HG02981 (cell line): ENCODE results near the gene PTBP3.
A peak's percentile ranks its signal among the peaks of the same experiment; 100 is the strongest.

Experiments used
- ATAC-seq: cut with Tn5 transposase; IDR thresholded peaks from one replicate; pipeline ENCODE4 v1.9.1; 2021; ENCODE audit warnings: mild to moderate bottlenecking, moderate library complexity; ENCODE audit not compliant: unreplicated experiment

PTBP3 gene

DNA sequence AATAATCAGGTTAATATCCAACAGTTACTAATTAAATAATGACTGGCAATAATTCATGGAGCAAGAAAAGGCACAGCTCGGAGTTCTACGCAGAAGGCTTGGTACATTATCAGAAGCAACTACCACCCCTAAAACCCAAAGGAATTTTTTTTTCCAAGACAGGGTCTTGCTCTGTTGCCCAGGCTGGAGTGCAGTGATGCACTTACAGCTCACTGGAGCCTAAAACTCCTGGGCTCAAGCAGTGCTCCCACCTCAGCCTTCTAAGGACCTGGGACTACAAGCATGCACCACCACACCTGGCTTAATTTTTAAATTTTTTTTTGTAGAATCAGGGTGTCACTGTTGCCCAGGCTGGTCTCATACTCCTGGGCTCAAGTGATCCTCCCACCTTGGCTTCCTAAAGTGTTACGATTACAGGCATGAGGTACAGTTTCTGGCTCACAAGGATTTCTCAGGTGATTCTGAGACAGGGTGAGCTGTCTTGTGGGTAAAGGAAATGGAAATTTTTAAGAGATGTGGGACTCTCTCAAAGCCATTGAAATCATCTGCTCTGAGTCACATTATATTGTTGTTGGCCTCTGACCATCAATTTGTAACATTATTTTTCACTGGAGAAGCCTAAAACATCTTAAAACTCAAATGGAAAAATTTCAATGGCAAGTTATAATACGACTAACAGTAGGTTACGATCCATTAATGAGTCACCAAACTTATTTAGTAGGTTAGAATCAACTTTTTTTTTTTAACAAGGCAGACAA is 26.8 kb upstream of the PTBP3 start:
- ATAC-seq, result no peak

DNA sequence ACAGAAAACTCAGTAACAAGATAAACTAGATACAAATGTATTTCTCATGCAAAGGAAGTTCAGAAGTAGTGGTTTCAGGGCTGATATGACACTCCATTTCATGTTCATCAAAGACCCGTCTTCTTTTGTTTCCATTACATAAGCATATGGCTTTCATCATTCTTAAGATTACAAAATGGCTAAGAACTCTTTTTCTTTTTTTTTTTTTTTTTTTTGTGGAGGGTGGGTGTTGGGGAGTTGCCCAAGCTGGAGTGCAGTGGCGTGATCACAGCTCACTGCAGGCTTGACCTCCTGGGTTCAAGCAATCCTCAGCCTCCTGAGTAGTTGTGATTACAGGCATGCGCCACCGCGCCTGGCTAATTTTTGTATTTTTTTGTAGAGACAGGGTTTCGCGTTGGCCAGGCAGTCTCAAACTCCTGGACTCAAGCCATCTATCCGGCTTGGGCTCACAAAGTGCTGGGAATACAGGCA is 22.0 kb upstream of the PTBP3 start:
- ATAC-seq, result no peak

DNA sequence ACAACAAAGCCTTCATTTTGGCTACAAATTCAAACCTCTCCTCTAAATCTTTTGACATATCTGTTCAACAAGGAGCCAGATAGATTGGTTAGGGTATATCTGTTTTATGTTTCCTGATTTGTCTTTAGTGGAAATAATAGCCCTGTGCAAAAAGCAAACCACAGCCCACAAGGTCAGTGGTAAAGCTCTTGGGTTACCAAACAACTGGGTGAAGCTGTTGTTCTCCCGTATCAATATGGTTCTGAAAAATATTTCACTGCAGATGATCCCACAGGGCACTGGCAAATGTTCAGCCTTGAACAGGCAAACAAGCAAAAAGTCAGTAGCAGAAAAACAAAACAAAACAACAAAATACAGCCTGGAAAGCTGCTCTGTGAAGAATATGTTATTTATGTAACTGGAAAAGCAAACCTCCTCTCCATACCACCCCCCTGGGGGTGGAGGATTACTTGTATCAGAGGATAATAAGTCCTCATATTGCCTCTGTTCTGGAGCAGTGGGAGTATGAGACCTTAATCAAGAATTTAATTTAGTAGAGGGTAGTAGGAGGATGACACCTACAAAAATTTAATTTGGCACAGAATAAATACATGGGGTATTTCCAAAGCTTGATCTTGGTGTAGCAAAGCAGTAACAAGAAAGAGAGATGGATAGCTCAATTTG is 20.8 kb upstream of the PTBP3 start:
- no peak for ATAC-seq

DNA sequence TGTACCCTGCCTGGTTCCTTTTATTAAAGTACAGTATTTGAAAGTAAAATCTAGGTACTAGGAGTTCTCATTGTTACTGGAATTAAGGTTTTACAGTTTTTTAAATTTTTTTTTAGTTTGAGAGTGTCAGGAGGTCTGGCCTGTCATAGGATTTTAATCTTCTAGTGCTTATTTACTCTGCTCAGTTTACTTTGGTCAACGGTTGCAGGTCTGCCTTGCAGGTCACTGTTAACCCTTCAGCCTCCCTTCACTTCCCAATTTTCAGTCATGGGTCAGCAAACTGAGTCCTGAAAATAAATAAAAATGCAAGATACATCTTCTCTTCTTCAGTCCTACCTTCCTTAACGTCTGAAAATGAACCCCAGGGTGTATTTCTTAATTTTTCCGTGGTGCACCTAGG is 18.8 kb upstream of the PTBP3 start:
- ATAC-seq, result no peak

DNA sequence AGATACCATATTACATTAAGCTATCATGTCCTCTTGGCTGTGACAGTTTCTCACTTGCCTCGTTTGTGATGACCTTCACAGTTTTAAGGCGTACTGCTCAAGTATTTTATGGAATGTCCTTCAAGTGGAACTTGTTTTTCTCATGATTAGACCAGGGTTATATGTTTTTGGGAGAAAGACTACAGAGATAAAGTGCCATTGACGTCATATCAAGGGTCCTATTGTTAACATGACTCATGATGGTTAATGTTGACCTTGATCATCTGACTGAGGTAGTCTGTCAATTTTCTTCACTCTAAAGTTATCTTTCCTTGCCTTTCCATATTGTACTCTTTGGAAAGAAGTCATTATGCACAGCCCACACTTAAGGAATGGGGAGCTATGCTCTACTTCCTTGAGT is 17.8 kb upstream of the PTBP3 start:
- no peak for ATAC-seq

DNA sequence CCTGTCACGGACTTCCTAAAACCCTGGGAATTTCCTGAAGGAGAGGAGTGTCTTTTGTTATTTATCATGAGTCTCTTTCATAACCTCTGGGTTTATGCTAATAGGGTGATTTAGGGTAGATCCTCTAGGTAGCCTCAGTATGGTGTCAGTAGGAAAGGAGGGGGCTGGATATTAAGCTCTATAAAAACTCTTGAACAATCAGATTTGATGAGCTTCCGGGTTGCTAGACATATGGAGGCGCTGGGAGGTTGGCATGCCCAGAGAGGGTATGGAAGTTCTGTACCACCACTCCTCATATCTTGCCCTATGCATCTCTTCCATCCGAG is 15.6 kb upstream of the PTBP3 start:
- ATAC-seq, result no peak

DNA sequence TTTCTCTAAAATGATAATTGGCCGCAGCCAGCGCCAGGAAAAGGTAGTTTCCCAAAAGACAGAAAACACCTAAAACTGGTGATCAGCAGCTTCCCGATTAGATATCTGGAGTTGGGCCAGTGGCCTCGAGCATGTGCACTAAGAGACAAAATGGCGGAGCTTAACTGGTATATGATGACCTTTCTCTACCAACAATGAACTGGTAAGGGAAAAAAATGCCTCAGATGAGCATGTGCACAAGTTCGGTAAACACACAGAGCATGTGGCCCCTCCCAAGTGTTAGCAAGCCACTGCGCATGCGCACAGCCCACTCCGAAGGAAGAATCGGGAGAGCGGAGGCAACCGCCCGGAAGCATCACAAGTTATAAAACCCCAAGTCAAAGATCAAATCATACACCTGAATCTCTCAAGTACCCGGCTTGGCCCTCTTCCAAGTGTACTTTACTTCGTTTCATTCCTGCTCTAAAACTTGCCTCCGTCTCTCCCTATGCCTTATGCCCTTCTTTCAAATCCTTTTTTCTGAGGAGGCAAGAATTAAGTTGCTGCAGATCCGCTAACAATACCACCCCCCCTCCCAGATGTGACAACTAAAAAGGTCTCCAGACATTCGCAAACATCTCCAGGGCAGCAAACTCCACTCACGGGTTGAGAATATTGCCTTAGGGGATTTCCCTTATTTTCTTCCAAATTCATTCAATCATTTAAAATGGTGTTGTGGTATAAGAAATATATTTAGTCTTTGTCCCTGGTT is 15.0 kb upstream of the PTBP3 start:
- no peak for ATAC-seq

DNA sequence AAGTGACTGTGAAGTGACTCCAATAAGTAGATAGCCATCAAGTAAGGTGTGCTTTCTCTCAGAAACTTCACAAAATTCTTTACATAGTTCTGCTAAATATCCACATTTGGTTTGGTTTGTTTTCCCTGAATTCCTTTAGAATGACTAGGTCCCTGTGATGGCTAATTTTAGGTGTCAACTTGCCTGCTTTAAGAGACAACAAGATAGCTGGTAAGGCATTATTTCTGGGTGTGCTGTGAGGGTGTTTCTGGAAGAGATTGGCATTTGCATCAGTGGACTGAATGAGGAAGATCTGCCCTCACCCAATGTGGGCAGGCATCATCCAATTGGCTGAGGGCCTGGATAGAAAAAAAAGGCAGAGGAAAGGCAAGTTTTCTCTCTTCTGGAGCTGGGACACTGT is 8.3 kb upstream of the PTBP3 start:
- no peak for ATAC-seq

DNA sequence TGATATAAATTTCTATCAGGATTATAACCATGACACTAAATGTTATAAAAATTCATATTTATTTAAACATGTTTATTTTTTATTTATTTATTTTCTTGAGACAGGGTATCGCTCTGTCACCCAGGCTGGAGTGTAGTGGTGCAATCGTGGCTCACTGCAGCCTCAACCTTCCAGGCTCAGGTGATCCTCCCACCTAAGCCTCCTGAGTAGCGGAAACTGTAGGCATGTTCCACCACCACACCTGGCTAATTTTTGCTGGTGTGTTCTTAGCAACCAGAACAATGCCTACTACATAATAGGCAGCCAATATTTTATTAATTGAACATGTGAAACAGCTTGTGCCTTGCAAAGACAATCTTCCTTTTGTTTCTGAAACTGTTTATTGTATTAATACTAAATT is 6.5 kb upstream of the PTBP3 start:
- ATAC-seq, result no peak

DNA sequence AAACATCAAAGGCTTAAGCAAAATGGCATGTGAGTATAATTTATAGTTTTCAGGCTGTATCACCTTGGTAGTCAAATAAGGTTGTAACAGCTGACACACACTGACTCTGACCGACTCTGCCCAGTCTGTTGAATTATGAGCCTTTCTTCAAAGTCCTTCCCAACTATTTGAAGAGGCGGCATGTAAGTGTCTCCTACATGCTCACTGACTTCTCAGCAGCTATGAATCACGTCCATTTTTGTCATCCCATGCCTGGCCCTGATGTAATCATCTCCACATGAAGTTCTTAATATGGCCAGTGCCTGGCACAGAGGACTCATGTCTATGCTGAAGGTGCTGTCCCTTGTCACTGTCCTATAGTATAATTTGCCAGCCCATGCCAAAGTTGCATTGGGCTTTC is 5.1 kb upstream of the PTBP3 start:
- ATAC-seq, result no peak

DNA sequence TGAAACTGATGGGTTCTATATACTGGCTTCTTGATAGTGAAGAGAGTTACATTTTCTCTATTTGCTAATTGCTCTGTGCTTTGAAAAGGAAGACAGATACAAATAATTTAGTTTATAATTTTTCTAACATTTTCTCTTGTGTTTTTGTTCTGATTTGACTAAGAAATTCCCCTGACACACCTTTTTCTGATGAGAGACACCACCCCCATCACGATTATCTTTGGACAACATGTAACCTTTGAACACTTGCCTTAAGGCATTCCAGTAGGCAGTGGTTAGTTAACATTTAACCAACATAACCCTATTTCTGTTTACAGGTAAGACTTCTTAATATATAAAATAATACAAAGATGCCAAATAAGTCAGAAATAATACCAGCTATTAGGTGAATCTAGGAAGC is 4.1 kb upstream of the PTBP3 start:
- ATAC-seq, result no peak

DNA sequence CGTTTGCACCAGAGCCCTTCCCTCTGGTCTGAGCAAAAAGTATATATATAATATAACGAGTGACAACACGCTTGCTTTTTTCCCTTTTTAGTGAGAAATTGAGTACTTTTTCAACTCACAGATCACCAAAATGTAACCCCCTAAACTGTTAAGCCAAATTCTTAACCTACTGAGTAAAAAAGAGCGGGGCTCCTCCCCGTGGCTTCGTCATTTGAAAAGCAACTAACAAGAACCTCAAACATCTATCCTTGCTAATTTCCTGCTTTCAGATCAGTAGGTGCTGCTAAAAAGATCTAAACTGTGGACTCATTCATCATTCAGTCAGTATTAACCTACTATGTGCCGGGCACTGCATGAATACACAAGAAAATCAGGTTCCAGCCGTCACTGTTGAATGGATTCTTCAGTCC is 1.0 kb upstream of the PTBP3 start:
- ATAC-seq, result no peak

DNA sequence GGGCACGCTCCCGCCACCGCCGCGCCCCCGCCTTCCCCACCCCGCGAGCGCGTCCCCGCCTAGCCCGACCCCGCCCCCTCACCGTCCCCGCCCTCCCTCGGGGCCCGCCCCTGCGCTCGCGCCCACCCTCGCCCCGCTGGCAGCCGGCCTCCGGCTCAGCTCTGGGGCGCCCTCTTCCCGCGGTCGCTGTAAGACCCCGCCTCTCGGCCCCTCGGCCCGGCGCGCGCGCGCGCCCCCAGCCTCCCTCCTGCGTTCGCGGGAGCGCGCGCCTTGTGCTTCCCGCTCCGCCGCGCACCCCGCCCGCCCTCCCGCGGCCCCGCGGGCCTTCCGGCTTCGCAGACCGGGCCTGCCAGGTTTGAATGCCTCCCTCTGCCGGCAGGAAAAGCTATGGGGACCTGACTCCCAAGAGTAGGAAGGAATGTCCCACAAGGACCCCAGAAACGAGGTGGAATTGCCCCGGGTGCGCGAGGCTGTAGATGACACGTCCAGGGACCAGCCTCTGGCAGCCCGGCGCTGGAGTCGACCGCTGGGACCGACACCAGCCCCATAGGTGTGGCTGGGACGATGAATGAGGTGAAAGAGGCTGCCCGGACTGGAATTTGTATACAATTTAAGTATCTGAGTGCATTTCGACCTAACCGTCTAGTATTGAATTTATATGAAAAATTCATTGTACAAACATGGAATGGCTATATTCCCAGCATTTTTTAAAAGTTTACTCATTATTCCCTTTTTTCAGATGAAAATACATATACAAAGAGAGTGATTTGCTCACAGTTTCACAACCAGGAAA is 416 bp upstream of the PTBP3 start:
- ATAC-seq, result peak; percentile 73

DNA sequence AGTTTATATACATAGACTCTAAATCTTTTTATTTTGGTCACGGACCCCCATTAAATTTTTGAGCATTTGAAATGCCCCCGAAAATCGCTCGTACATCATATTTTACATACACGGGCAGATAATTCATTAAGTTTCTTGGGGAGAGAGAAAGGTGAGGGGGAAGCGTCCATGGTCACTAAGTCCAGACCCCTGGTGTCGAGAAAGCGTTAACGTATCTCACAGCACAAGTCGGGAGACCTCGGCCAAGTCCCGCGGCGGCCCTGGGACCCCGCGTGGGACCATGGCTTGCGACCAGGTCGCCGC is 794 bp downstream of the PTBP3 start:
- ATAC-seq, result no peak

DNA sequence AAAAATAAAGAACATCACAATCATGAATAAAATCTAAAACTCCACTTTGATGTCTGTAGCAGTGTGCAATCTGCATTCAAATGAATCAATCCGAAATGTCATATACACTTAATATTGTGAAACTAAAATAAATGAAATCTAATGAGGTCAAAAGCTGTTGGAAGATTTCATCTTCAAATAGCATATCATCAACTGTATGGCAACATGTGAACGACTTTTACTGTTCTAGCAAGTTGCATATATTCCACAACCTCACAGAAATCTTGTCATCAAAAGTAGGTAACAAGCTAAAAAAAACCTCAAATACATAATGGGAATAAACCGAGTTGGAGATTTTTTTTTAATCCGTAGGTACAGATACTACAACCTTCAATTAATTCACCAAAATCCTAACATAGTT is 1.2 kb downstream of the PTBP3 start:
- no peak for ATAC-seq

DNA sequence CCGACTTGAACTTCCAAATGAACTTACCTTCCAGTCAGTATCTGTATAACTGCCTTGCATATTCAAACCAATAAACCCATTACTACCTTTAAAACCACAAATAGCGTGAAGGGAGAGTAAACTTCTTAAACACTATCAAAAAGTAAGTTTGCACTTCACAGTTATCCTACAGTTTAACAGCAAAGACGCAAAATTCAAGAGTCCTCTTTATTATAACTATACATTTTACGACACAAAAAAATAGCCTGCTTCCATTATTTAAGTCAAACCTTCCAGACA is 1.8 kb downstream of the PTBP3 start:
- ATAC-seq, result no peak

DNA sequence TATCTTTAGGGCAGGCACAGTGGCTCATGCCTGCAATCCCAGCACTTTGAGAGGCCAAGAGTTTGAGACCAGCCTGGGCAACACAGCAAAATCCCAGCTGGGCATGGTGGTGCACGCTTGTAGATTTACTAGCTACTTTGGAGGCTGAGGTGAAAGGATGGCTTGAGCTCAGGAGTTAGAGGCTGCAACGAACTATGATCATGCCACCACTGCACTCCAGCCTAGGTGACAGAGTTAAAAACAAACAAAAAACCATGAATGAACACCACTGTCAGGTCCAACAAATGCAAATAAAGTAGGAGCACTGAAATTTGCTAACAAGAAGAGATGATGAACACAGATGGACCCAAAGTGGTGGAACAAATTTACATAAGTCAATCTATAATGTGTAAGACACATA is 4.9 kb downstream of the PTBP3 start:
- no peak for ATAC-seq

DNA sequence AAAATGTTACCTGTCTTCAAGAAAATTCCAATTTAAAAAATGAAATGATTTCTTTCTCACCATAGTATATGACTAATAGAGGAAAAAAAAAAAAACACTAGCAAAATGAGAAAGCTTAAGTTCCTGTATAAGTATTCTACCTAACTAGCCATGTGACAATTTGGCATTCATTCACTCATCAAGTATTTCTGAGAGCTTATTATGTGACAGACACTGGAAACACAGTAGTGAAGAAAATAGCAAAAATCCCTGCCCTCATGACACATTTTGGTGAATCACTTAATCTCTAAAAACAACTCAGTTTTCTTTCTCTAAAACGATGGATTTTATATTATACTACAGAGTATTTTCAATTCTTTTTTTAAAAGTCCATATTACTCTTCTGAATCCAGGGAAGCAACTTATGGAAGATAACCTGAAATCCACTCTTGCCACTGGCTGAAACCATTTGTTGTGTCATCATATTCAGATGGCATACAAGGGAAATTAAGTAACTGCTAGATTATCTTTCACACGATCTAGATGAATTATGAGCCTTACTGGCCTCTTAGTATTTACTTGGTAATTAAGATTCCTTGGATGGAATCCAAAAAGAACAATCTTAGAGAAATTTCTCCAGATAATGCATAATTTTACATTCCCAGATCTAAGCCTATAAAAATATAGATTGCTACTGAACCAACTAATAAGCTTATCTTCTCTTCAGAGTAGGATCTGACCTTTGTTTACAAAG is 5.5 kb downstream of the PTBP3 start:
- ATAC-seq, result no peak

DNA sequence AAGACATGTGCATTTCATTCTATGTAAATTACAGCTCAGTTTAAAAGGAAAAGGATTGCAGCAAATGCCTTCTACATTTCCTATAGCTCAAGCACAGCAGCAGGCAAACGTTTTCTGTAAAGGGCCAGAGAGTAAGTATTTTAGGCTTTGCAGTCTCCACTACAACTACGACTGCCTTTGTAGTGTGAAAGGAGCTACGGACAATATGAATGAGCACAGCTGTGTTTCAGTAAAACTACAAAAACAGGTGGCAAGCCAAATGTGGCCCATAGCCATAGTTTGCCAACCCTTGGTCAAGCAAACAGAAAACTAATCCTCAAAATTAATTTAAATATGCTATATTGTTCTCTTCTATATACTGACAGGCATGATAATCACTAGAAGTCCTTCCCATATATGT is 7.2 kb downstream of the PTBP3 start:
- no peak for ATAC-seq

DNA sequence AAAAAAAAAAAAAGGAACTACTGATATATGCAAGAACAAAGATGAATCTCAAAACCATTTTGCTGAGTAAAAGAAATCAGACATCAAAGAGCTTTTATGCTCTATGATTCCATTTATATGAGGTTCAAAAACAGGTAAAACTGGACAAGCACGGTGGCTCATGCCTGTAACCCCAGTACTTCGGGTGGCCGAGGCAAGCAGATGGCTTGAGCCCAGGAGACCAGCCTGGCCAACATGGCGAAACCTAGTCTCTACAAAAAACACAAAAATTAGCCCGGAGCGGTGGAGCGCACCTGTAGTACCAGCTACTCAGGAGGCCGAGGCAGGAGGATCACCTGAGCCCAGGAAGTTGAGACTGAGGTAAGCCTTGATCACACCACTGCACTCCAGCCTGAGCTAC is 7.8 kb downstream of the PTBP3 start:
- no peak for ATAC-seq

DNA sequence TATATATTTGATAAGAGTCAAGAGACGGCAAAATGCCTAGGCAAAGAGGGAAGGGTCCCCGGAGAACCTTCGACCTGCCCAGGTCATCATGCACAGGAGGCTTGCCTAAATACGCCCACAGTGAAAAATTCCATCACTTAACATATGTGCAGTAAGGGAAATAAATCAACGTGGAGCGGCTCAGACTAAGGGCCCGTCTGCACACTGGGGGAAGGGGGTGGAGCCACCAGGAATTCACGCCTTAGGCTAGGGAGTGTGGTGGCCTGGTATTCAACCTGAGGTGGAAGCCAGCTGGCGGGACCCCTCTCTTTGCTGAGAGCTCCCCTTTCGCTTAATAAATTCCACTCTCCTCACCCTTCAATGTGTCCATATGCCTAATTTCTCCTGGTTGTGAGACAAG is 8.3 kb downstream of the PTBP3 start:
- no peak for ATAC-seq
